Gastroesophageal sphincter (tissue), 4 donors: ENCODE data around the gene FLOT2. TPM values are rescaled to one million over a fixed set of nuclear protein-coding genes. Genes with fewer than 3 reads are reported as not detected.

Experiments
- ATAC-seq: fragments of 150-250 bp; one replicate; pipeline ENCODE4 v1.9.1; 2016; ENCODE audit warnings: mild to moderate bottlenecking, moderate library complexity
- H3K27ac ChIP-seq, 4 donors: fragments of 200-600 bp; sonication (generic) in 3 of 4; 1 replicate in 3 of 4; 2 replicates in 1 of 4; pipeline ENCODE4 v1.5.1; 2016 to 2019
- H3K27me3 ChIP-seq: fragments of 200-600 bp; sonication (generic); one replicate; pipeline ENCODE4 v1.5.1; 2019
- H3K36me3 ChIP-seq, 2 donors: fragments of 200-600 bp; sonication (generic); one replicate each; pipeline ENCODE4 v1.5.1; 2019; ENCODE audit warnings: control low read depth in 1 of 2
- H3K4me1 ChIP-seq, 3 donors: fragments of 200-600 bp; sonication (generic); 1 replicate in 2 of 3; 2 replicates in 1 of 3; pipeline ENCODE4 v1.5.1; 2016 to 2019; ENCODE audit warnings: control low read depth in 2 of 3
- H3K4me3 ChIP-seq, 2 donors: fragments of 200-600 bp; sonication (generic); one replicate each; pipeline ENCODE4 v1.5.1; 2019; ENCODE audit warnings: mild to moderate bottlenecking in 1 of 2, moderate library complexity in 1 of 2
- H3K9me3 ChIP-seq, 3 donors: fragments of 200-600 bp; sonication (generic); one replicate each; pipeline ENCODE4 v1.5.1; 2017 to 2019; ENCODE audit warnings: control low read depth in 2 of 3
- EP300 ChIP-seq: sonication (generic); formaldehyde crosslinking; IDR thresholded peaks from one replicate; pipeline ENCODE4 v1.6.1; 2017; ENCODE audit warnings: antibody characterized with exemption, mild to moderate bottlenecking
- POLR2A ChIP-seq, 2 donors: fragments of 450-650 bp; IDR thresholded peaks; one replicate each; pipeline ENCODE4 v1.6.1; 2017; ENCODE audit warnings: antibody characterized with exemption in 2 of 2, mild to moderate bottlenecking in 2 of 2, moderate library complexity in 1 of 2
- POLR2AphosphoS5 ChIP-seq: sonication (generic); formaldehyde crosslinking; IDR thresholded peaks from one replicate; pipeline ENCODE4 v1.6.1; 2017; ENCODE audit warnings: antibody characterized with exemption
- WGBS, 2 donors: methylation state at CpG; one replicate each; pipeline ENCODE4 v1.1.5; 2018; ENCODE audit warnings: low coverage in 1 of 2; 5-methylcytosine and 5-hydroxymethylcytosine counted together
- total RNA-seq, 4 donors: library from RNA; depleted of rRNA; stranded (reverse); fragments of >200 nt; gene quantifications; one replicate each; pipeline ENCODE4 v1.1.0, GENCODE V29; 2016
- TF ChIP-seq, protein P1 (sequence below), 4 experiments: fragments of 200-600 bp in 2 of 4; fragments of 450-650 bp in 2 of 4; sonication (generic) in 1 of 4; IDR thresholded peaks; one replicate each; pipeline ENCODE4 v1.5.1; 2017 to 2019; ENCODE audit warnings: antibody characterized with exemption in 4 of 4, mild to moderate bottlenecking in 2 of 4, moderate library complexity in 2 of 4

The FLOT2 gene
- total RNA-seq, 4 donors from 2014 or later: 71.6 to 107 (median 91.2) TPM

- TF ChIP-seq POLR2A (IDR thresholded peaks at IDR 0.05): no peak
- TF ChIP-seq, protein P1, sequence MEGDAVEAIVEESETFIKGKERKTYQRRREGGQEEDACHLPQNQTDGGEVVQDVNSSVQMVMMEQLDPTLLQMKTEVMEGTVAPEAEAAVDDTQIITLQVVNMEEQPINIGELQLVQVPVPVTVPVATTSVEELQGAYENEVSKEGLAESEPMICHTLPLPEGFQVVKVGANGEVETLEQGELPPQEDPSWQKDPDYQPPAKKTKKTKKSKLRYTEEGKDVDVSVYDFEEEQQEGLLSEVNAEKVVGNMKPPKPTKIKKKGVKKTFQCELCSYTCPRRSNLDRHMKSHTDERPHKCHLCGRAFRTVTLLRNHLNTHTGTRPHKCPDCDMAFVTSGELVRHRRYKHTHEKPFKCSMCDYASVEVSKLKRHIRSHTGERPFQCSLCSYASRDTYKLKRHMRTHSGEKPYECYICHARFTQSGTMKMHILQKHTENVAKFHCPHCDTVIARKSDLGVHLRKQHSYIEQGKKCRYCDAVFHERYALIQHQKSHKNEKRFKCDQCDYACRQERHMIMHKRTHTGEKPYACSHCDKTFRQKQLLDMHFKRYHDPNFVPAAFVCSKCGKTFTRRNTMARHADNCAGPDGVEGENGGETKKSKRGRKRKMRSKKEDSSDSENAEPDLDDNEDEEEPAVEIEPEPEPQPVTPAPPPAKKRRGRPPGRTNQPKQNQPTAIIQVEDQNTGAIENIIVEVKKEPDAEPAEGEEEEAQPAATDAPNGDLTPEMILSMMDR (IDR thresholded peaks at IDR 0.05): no peak
- TF ChIP-seq POLR2AphosphoS5: no peak
- no peak for TF ChIP-seq EP300
- H3K9me3 ChIP-seq: no peaks in the 10 kb centered on the region
- peaks cover 0 to 54% (median 5%) of the 10 kb centered on the region in 3 donors for H3K4me1 ChIP-seq
- H3K36me3 ChIP-seq: peaks cover 0 to 31% of the 10 kb centered on the region in 2 donors
- WGBS, 2 donors: no CpG with 5 or more reads among the region's 1 CpG
- H3K27me3 ChIP-seq: no peaks in the 10 kb centered on the region
- H3K4me3 ChIP-seq: no peak overlapping the region
- peak overlapping the region in 1 of 4 donors; percentile 5 for H3K27ac ChIP-seq
- ATAC-seq: no peak
Measured at GRCh38 chr17:28891201-28891600, 6.3 kb downstream of the FLOT2 start.

- WGBS, 2 donors: 47 to 85% methylated on average over 2 to 3 of the region's 5 CpGs
- TF ChIP-seq, protein P1 (IDR thresholded peaks at IDR 0.05): no peak
- TF ChIP-seq POLR2AphosphoS5 (no peak), EP300 (no peak), POLR2A (IDR thresholded peaks at IDR 0.05) (no peak)
- H3K27me3 ChIP-seq: no peaks in the 10 kb centered on the region
- H3K9me3 ChIP-seq: no peaks in the 10 kb centered on the region
- H3K4me1 ChIP-seq: peaks cover 0 to 44% (median 0%) of the 10 kb centered on the region in 3 donors
- H3K27ac ChIP-seq: peak overlapping the region in 3 of 4 donors; percentile 4 to 40 (median 18)
- ATAC-seq: no peak
- H3K36me3 ChIP-seq: peaks cover 0 to 43% of the 10 kb centered on the region in 2 donors
- no peak overlapping the region for H3K4me3 ChIP-seq
Measured at GRCh38 chr17:28889996-28890395, 7.5 kb downstream of the FLOT2 start.

- TF ChIP-seq POLR2AphosphoS5 (no peak), POLR2A (IDR thresholded peaks at IDR 0.05) (no peak), EP300 (no peak)
- TF ChIP-seq, protein P1 (IDR thresholded peaks at IDR 0.05): no peak
- Histone ChIP-seq H3K4me1 (peaks cover 0 to 38% (median 0%) of the 10 kb centered on the region in 3 donors), H3K9me3 (no peaks in the 10 kb centered on the region), H3K36me3 (peaks cover 0 to 55% of the 10 kb centered on the region in 2 donors), H3K27me3 (no peaks in the 10 kb centered on the region), H3K27ac (no peak overlapping the region), H3K4me3 (no peak overlapping the region)
- WGBS, 2 donors: 89% methylated on average over 4 of the region's 7 CpGs; no CpG with 5 or more reads in 1 of the 2 donors
- no peak for ATAC-seq
Measured at GRCh38 chr17:28888832-28889231, 8.7 kb downstream of the FLOT2 start.

DNA sequence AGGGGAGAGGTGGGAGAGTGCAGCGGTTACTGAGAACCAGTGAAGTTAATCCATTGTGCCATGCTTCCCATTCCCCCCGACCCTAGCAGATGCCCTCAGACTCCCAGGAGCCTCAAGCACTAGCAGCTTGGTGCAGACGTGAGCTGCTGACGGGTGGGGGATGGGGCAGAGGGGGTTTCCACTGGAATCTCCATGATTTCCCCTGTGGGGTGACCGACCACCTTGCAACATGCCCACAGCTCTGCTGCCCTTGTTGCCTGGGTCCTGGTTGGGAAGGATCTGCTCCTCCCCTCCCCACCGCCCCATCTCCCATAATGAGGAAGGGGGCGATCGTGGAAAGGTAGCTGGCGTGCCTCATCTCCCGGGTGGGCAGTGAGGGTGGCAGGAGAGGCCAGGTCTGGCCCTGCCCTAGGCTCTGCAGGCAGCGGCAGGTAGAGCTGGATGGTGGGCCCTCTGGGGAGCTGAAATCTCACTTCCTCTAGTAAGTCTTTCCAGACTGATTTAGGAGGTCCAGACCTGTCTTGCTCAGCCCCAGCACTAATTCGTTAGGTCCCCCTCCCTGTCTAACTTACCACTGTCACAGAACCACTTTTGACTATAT, 9.6 kb downstream of the FLOT2 start:
- no peak overlapping the region for H3K4me3 ChIP-seq
- H3K27me3 ChIP-seq: no peaks in the 10 kb centered on the region
- no peak for ATAC-seq
- WGBS, 2 donors: 75 to 80% methylated on average over 1 to 2 of the region's 12 CpGs
- peaks cover 0 to 63% of the 10 kb centered on the region in 2 donors for H3K36me3 ChIP-seq
- peaks cover 0 to 31% (median 0%) of the 10 kb centered on the region in 3 donors for H3K4me1 ChIP-seq
- H3K27ac ChIP-seq: no peak overlapping the region
- TF ChIP-seq POLR2A (IDR thresholded peaks at IDR 0.05) (no peak), EP300 (no peak), POLR2AphosphoS5 (no peak)
- TF ChIP-seq, protein P1 (IDR thresholded peaks at IDR 0.05): no peak
- no peaks in the 10 kb centered on the region for H3K9me3 ChIP-seq

DNA sequence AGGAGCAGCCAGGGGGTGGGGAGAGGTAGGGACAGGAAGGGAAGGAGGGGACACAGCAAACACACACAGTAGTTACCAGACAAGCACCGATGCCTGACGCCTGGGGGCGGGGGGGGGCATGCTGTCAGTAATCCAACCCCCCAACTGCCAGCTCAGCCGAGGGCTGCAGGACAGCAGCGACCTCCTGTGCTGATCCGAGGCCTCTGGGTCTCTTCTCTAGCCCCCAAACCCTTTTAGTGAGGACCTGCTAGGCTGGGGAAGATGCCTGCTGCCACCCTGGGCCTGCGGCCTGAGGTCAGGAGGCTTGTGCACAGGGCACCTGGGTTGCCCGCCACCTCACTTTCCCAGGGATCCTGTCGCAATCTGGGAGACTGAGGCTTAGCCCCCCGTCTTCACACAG, 11.6 kb downstream of the FLOT2 start:
- H3K27me3 ChIP-seq: no peaks in the 10 kb centered on the region
- TF ChIP-seq, protein P1 (IDR thresholded peaks at IDR 0.05): no peak
- TF ChIP-seq EP300 (no peak), POLR2A (IDR thresholded peaks at IDR 0.05) (no peak), POLR2AphosphoS5 (no peak)
- H3K27ac ChIP-seq: no peak overlapping the region
- no peak overlapping the region for H3K4me3 ChIP-seq
- no peak for ATAC-seq
- H3K36me3 ChIP-seq: peaks cover 0 to 76% of the 10 kb centered on the region in 2 donors
- H3K9me3 ChIP-seq: no peaks in the 10 kb centered on the region
- H3K4me1 ChIP-seq: peaks cover 0 to 14% (median 0%) of the 10 kb centered on the region in 3 donors
- 80% methylated on average over 2 of the region's 10 CpGs; no CpG with 5 or more reads in 1 of the 2 donors for WGBS, 2 donors
